Measurements from ENCODE around the gene L3MBTL4. TPM values are rescaled to one million over a fixed set of nuclear protein-coding genes. Genes with fewer than 3 reads are reported as not detected.

The L3MBTL4 gene
- total and polyA plus RNA-seq, 3 experiments from 2014 or later = 0.07 to 0.18 (median 0.13) TPM

- Mint-ChIP-seq H3K9me3 (peaks cover 0 to 16% (median 7%) of the 10 kb centered on the region in 5 donors), H3K36me3 (no peaks in the 10 kb centered on the region)
- CTCF ChIA-PET = no interaction called here
These were observed 47.9 kb downstream of the L3MBTL4 start for GRCh38 chr18:6366776-6367175.

GRCh38 chr18:6365385-6365784 lies 49.3 kb downstream of the L3MBTL4 start:
- no peaks in the 10 kb centered on the region for H3K4me1 ChIP-seq (ENCODE audit: insufficient read depth, low read length)
- Mint-ChIP-seq H3K27me3 (peaks cover 0 to 5% of the 10 kb centered on the region in 2 donors), H3K4me3 (no peak overlapping the region), H3K9me3 (peaks cover under 1 to 19% (median 12%) of the 10 kb centered on the region in 5 donors), H3K4me1 (no peaks in the 10 kb centered on the region), H3K36me3 (no peaks in the 10 kb centered on the region), H3K27ac (no peak overlapping the region)
- no peaks in the 10 kb centered on the region for H3K36me3 ChIP-seq (ENCODE audit: insufficient read depth, low read length)
- ChIA-PET POLR2A (no interaction called here), CTCF (no interaction called here)
- H3K4me3 ChIP-seq (ENCODE audit: low read length) = no peak overlapping the region
- H3K27ac ChIP-seq (ENCODE audit: low read depth, low read length) = no peak overlapping the region
- no peak for DNase-seq
- no peaks in the 10 kb centered on the region for H3K27me3 ChIP-seq (ENCODE audit: insufficient read depth, low read length, poor library complexity, severe bottlenecking)
- no peaks in the 10 kb centered on the region for H3K9me3 ChIP-seq (ENCODE audit: low read length)

More at GRCh38 chr18:6366776-6367175, 47.9 kb downstream of the L3MBTL4 start:
- POLR2A ChIA-PET = no interaction called here
- H3K4me1 ChIP-seq (ENCODE audit: insufficient read depth, low read length) = no peaks in the 10 kb centered on the region
- Mint-ChIP-seq H3K4me3 (no peak overlapping the region), H3K27me3 (peaks cover 0 to 5% of the 10 kb centered on the region in 2 donors), H3K4me1 (no peaks in the 10 kb centered on the region), H3K27ac (no peak overlapping the region)
- no peaks in the 10 kb centered on the region for H3K36me3 ChIP-seq (ENCODE audit: insufficient read depth, low read length)
- no peak overlapping the region for H3K27ac ChIP-seq (ENCODE audit: low read depth, low read length)
- no peaks in the 10 kb centered on the region for H3K27me3 ChIP-seq (ENCODE audit: insufficient read depth, low read length, poor library complexity, severe bottlenecking)
- DNase-seq = no peak
- no peaks in the 10 kb centered on the region for H3K9me3 ChIP-seq (ENCODE audit: low read length)
- H3K4me3 ChIP-seq (ENCODE audit: low read length) = no peak overlapping the region

DNA sequence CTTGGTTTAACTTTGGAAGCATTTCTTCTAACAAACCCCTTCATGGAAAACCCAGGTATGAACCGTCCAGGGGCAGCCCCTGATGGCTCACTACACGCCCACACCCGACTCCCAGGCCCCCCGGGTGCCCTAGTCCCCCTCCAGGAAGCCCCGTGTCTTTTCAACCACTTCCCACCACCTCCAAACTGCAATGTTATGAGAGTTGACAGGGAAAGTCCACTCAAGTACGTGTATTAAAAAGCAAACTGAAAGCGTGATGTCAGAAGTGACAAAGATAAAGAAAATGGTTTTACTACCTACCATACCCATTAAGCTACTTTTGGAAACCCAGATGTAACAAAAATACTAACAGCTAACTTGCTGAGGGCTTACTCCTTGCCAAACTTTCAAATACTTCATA lies 51.5 kb downstream of the L3MBTL4 start:
- Histone ChIP-seq H3K36me3 (ENCODE audit: insufficient read depth, low read length) (no peaks in the 10 kb centered on the region), H3K4me1 (ENCODE audit: insufficient read depth, low read length) (no peaks in the 10 kb centered on the region), H3K27ac (ENCODE audit: low read depth, low read length) (no peak overlapping the region), H3K27me3 (ENCODE audit: insufficient read depth, low read length, poor library complexity, severe bottlenecking) (no peaks in the 10 kb centered on the region), H3K4me3 (ENCODE audit: low read length) (no peak overlapping the region), H3K9me3 (ENCODE audit: low read length) (no peaks in the 10 kb centered on the region)
- Mint-ChIP-seq H3K27ac (no peak overlapping the region), H3K36me3 (no peaks in the 10 kb centered on the region), H3K9me3 (peaks cover 5 to 17% (median 11%) of the 10 kb centered on the region in 5 donors), H3K4me1 (no peaks in the 10 kb centered on the region), H3K27me3 (peaks cover 0 to 3% of the 10 kb centered on the region in 2 donors), H3K4me3 (no peak overlapping the region)
- DNase-seq = no peak
- POLR2A ChIA-PET = no interaction called here
- CTCF ChIA-PET = no interaction called here

DNA sequence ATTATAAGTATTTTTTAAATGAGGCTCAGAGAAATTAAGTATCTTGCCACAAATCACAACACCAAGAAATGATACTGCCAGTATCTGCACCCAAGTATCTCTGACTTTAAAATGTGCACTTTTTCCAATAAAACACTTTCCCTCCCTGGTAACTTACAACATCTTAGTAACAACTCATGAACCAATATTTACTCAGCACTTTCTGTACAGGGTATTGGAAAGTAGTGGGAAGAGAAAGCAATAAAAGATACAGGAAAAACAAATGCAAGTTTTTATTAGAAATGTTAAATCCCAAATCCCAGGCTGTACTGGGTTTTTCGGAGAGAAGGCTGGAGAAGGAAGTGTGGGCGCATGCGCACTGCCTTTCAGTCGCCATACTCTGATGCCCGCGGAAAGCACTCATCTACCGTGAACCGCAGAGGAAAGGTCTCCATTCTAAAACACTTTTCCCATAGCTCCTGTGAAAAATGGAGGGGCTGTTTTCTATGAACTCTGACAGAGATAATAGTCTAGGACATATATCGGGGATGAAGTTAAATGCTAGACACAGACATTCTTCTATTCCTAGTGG lies 52.1 kb downstream of the L3MBTL4 start:
- Histone ChIP-seq H3K4me1 (ENCODE audit: insufficient read depth, low read length) (no peaks in the 10 kb centered on the region), H3K36me3 (ENCODE audit: insufficient read depth, low read length) (no peaks in the 10 kb centered on the region), H3K27me3 (ENCODE audit: insufficient read depth, low read length, poor library complexity, severe bottlenecking) (no peaks in the 10 kb centered on the region), H3K9me3 (ENCODE audit: low read length) (no peaks in the 10 kb centered on the region), H3K4me3 (ENCODE audit: low read length) (no peak overlapping the region), H3K27ac (ENCODE audit: low read depth, low read length) (no peak overlapping the region)
- no peak overlapping the region for H3K4me3 Mint-ChIP-seq
- no peaks in the 10 kb centered on the region for H3K36me3 Mint-ChIP-seq
- H3K4me1 Mint-ChIP-seq = no peaks in the 10 kb centered on the region
- no peak overlapping the region for H3K27ac Mint-ChIP-seq
- H3K9me3 Mint-ChIP-seq = peaks cover 3 to 15% (median 8%) of the 10 kb centered on the region in 5 donors
- ChIA-PET POLR2A (no interaction called here), CTCF (no interaction called here)
- no peak for DNase-seq
- H3K27me3 Mint-ChIP-seq = peaks cover 0 to 1% of the 10 kb centered on the region in 2 donors

DNA sequence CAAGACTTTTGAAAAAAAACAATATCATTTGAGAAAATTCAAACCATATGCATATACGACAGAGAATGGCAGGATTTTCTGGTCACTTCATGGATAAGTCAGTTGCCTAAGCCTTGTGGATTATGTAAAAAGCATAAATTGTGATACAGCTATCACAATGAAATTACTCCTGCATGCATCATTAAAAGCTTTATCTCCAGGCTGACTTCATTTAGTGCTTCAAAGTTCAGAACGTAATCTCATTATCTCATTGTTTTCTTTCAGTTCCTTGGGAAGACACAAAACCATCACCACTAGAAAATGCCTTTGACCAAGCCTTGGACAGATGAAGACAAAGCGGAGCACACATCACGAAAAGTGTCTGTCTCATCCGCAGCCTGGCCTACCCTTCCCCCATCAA lies 57.0 kb downstream of the L3MBTL4 start:
- POLR2A ChIA-PET = no interaction called here
- Histone ChIP-seq H3K9me3 (ENCODE audit: low read length) (no peaks in the 10 kb centered on the region), H3K4me3 (ENCODE audit: low read length) (no peak overlapping the region)

GRCh38 chr18:6355789-6356589 lies 58.7 kb downstream of the L3MBTL4 start:
- H3K36me3 ChIP-seq (ENCODE audit: insufficient read depth, low read length) = no peaks in the 10 kb centered on the region
- H3K36me3 Mint-ChIP-seq = no peaks in the 10 kb centered on the region
- H3K4me1 ChIP-seq (ENCODE audit: insufficient read depth, low read length) = no peaks in the 10 kb centered on the region
- H3K9me3 Mint-ChIP-seq = peaks cover 2 to 14% (median 11%) of the 10 kb centered on the region in 5 donors
- ChIA-PET CTCF (no interaction called here), POLR2A (no interaction called here)
- H3K27me3 Mint-ChIP-seq = no peaks in the 10 kb centered on the region
- H3K9me3 ChIP-seq (ENCODE audit: low read length) = no peaks in the 10 kb centered on the region
- no peaks in the 10 kb centered on the region for H3K4me1 Mint-ChIP-seq
- H3K27ac ChIP-seq (ENCODE audit: low read depth, low read length) = no peak overlapping the region
- no peak for DNase-seq
- no peak overlapping the region for H3K4me3 Mint-ChIP-seq
- no peaks in the 10 kb centered on the region for H3K27me3 ChIP-seq (ENCODE audit: insufficient read depth, low read length, poor library complexity, severe bottlenecking)
- no peak overlapping the region for H3K4me3 ChIP-seq (ENCODE audit: low read length)
- no peak overlapping the region for H3K27ac Mint-ChIP-seq

More for the DNA sequence above, 57.0 kb downstream of the L3MBTL4 start:
- Histone ChIP-seq H3K4me1 (ENCODE audit: insufficient read depth, low read length) (no peaks in the 10 kb centered on the region), H3K27ac (ENCODE audit: low read depth, low read length) (no peak overlapping the region), H3K27me3 (ENCODE audit: insufficient read depth, low read length, poor library complexity, severe bottlenecking) (no peaks in the 10 kb centered on the region), H3K36me3 (ENCODE audit: insufficient read depth, low read length) (no peaks in the 10 kb centered on the region)
- Mint-ChIP-seq H3K4me3 (no peak overlapping the region), H3K4me1 (no peaks in the 10 kb centered on the region), H3K9me3 (peaks cover 3 to 15% (median 8%) of the 10 kb centered on the region in 5 donors), H3K27me3 (no peaks in the 10 kb centered on the region), H3K27ac (no peak overlapping the region), H3K36me3 (no peaks in the 10 kb centered on the region)
- DNase-seq = no peak
- CTCF ChIA-PET = no interaction called here

DNA sequence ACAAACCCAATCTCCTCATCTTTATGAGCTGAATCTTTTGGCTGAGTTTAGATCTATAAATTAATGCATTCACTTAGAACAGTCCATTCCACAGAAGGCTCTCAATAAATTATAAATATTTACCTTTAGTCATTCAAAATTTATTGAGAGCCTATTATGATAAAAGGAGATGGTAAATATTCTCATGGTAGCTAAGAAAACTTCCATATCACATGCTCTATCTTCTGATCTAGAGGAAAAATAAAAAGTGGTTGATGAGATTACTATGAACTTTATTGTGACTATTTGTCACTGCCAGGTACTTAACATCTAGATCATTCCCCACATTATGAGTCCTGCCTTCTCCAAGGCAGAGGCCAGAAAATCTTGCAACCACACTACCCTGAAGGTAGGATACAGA lies 62.4 kb downstream of the L3MBTL4 start:
- ChIA-PET CTCF (no interaction called here), POLR2A (no interaction called here)
- H3K36me3 ChIP-seq (ENCODE audit: insufficient read depth, low read length) = no peaks in the 10 kb centered on the region
- peaks cover 3 to 30% (median 11%) of the 10 kb centered on the region in 5 donors for H3K9me3 Mint-ChIP-seq
- H3K4me3 Mint-ChIP-seq = no peak overlapping the region
- no peak for DNase-seq
- no peaks in the 10 kb centered on the region for H3K4me1 Mint-ChIP-seq
- H3K27me3 ChIP-seq (ENCODE audit: insufficient read depth, low read length, poor library complexity, severe bottlenecking) = no peaks in the 10 kb centered on the region
- H3K27ac Mint-ChIP-seq = no peak overlapping the region
- H3K27ac ChIP-seq (ENCODE audit: low read depth, low read length) = no peak overlapping the region
- no peaks in the 10 kb centered on the region for H3K27me3 Mint-ChIP-seq
- H3K9me3 ChIP-seq (ENCODE audit: low read length) = no peaks in the 10 kb centered on the region
- no peaks in the 10 kb centered on the region for H3K36me3 Mint-ChIP-seq
- H3K4me3 ChIP-seq (ENCODE audit: low read length) = no peak overlapping the region
- H3K4me1 ChIP-seq (ENCODE audit: insufficient read depth, low read length) = no peaks in the 10 kb centered on the region

DNA sequence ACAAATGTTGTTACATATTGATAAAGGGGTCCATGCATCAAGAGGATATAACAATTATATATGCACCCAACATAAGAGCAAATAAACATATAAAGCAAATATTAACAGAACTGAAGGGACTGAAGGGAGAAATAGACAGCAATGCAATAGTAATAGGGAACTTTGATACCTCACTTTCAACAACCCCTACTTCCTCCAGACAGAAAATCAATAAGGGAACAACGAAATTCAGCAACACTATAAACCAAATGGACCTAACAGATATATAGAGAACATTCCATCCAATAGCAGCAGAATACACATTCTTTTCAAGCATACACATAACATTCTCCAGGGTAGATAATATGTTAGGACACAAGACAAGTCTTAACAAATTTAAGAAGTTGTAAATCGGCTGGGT lies 71.7 kb downstream of the L3MBTL4 start:
- H3K27me3 ChIP-seq (ENCODE audit: insufficient read depth, low read length, poor library complexity, severe bottlenecking) = no peaks in the 10 kb centered on the region
- no peak overlapping the region for H3K4me3 Mint-ChIP-seq
- H3K36me3 Mint-ChIP-seq = no peaks in the 10 kb centered on the region
- ChIA-PET POLR2A (no interaction called here), CTCF (no interaction called here)
- H3K9me3 ChIP-seq (ENCODE audit: low read length) = no peaks in the 10 kb centered on the region
- no peaks in the 10 kb centered on the region for H3K4me1 Mint-ChIP-seq
- H3K27ac ChIP-seq (ENCODE audit: low read depth, low read length) = no peak overlapping the region
- no peak for DNase-seq
- no peaks in the 10 kb centered on the region for H3K4me1 ChIP-seq (ENCODE audit: insufficient read depth, low read length)
- no peaks in the 10 kb centered on the region for H3K36me3 ChIP-seq (ENCODE audit: insufficient read depth, low read length)
- H3K4me3 ChIP-seq (ENCODE audit: low read length) = no peak overlapping the region
- H3K27me3 Mint-ChIP-seq = no peaks in the 10 kb centered on the region
- H3K27ac Mint-ChIP-seq = no peak overlapping the region
- H3K9me3 Mint-ChIP-seq = peaks cover 16 to 57% (median 25%) of the 10 kb centered on the region in 5 donors

Measured in CD8-positive, alpha-beta memory T cell (primary cell).